A549 (cell line): ENCODE results near the gene ZNF77. TPM values are rescaled to one million over a fixed set of nuclear protein-coding genes. Genes with fewer than 3 reads are reported as not detected.

ENCODE experiments used
- CBX8 ChIP-seq: fragments of 200-600 bp; sonication (generic); IDR thresholded peaks from 2 replicates; pipeline ENCODE4 v1.6.1; 2016
- CEBPB ChIP-seq, 2 experiments: fragments of >200 bp in 1 of 2; sonication (Bioruptor Twin) in 1 of 2; formaldehyde crosslinking in 1 of 2; IDR thresholded peaks; 2 replicates each; pipeline ENCODE4 v1.6.1; 2012 to 2016
- EHF ChIP-seq: fragments of 250-450 bp; sonication (Bioruptor Pico); IDR thresholded peaks from 2 replicates; pipeline ENCODE4 v1.5.0; 2020; ENCODE audit warnings: mild to moderate bottlenecking
- FOSL2 ChIP-seq, 2 experiments: fragments of 450-650 bp in 1 of 2; fragments of >200 bp in 1 of 2; sonication (Bioruptor Twin) in 1 of 2; formaldehyde crosslinking; IDR thresholded peaks; 2 replicates each; pipeline versions ENCODE4 v1.5.0 to v1.6.1; 2016 to 2020; ENCODE audit warnings: mild to moderate bottlenecking in 1 of 2, moderate library complexity in 1 of 2
- GATA3 ChIP-seq: IDR thresholded peaks from 2 replicates; pipeline ENCODE4 v1.6.1; 2012; ENCODE audit warnings: borderline replicate concordance
- HDAC2 ChIP-seq: fragments of 200-600 bp; sonication (generic); IDR thresholded peaks from 2 replicates; pipeline ENCODE4 v1.6.1; 2016
- HOXB13 ChIP-seq: fragments of 250-450 bp; sonication (Bioruptor Pico); IDR thresholded peaks from 2 replicates; pipeline ENCODE4 v1.5.0; 2020; ENCODE audit warnings: low read depth, mild to moderate bottlenecking, moderate library complexity
- HOXB5 ChIP-seq: fragments of 250-450 bp; sonication (Bioruptor Pico); IDR thresholded peaks from 2 replicates; pipeline ENCODE4 v1.5.0; 2020; ENCODE audit warnings: mild to moderate bottlenecking, moderate library complexity
- JUN ChIP-seq, 2 experiments: fragments of >200 bp; sonication (Bioruptor Twin); formaldehyde crosslinking; IDR thresholded peaks; 2 replicates in 1 of 2; 3 replicates in 1 of 2; pipeline ENCODE4 v1.6.1; 2016 to 2017
- KDM1A ChIP-seq: fragments of 200-600 bp; sonication (generic); IDR thresholded peaks from 2 replicates; pipeline ENCODE4 v1.6.1; 2016; ENCODE audit warnings: low read depth, mild to moderate bottlenecking
- KDM5A ChIP-seq: fragments of 200-600 bp; sonication (generic); IDR thresholded peaks from 2 replicates; pipeline ENCODE4 v1.6.1; 2016; ENCODE audit warnings: antibody characterized with exemption, mild to moderate bottlenecking
- MAFK ChIP-seq: fragments of 450-650 bp; IDR thresholded peaks from 2 replicates; pipeline ENCODE4 v1.6.1; 2014; ENCODE audit not compliant: partially characterized antibody
- NFE2L2 ChIP-seq: fragments of 150-350 bp; conservative IDR thresholded peaks from 2 replicates; pipeline ENCODE4 v1.6.1; 2014; ENCODE audit warnings: low read length
- NR3C1 ChIP-seq: fragments of >200 bp; sonication (Bioruptor Twin); formaldehyde crosslinking; IDR thresholded peaks from 3 replicates; pipeline ENCODE4 v1.6.1; 2017
- PHF8 ChIP-seq: fragments of 200-600 bp; sonication (generic); IDR thresholded peaks from 2 replicates; pipeline ENCODE4 v1.6.1; 2016; ENCODE audit warnings: low read depth, mild to moderate bottlenecking, antibody characterized with exemption, moderate library complexity, borderline replicate concordance
- RAD21 ChIP-seq, 2 experiments: fragments of >200 bp in 1 of 2; sonication (Bioruptor Twin) in 1 of 2; formaldehyde crosslinking in 1 of 2; IDR thresholded peaks in 1 of 2; conservative IDR thresholded peaks in 1 of 2; 2 replicates in 1 of 2; 3 replicates in 1 of 2; pipeline ENCODE4 v1.6.1; 2012 to 2018; ENCODE audit warnings: inconsistent platforms in 1 of 2
- RARB ChIP-seq: fragments of 250-450 bp; sonication (Bioruptor Pico); IDR thresholded peaks from 2 replicates; pipeline ENCODE4 v1.8.0; 2021; ENCODE audit warnings: mild to moderate bottlenecking, moderate library complexity
- RCOR1 ChIP-seq: fragments of 150-350 bp; IDR thresholded peaks from 2 replicates; pipeline ENCODE4 v1.6.1; 2014; ENCODE audit warnings: antibody characterized with exemption, low read length, low read depth
- RNF2 ChIP-seq: fragments of 200-600 bp; sonication (generic); IDR thresholded peaks from 2 replicates; pipeline ENCODE4 v1.6.1; 2016; ENCODE audit warnings: low read depth, mild to moderate bottlenecking, antibody characterized with exemption, moderate library complexity, borderline replicate concordance
- SREBF2 ChIP-seq: fragments of 450-650 bp; IDR thresholded peaks from 2 replicates; pipeline ENCODE4 v1.6.1; 2014; ENCODE audit warnings: mild to moderate bottlenecking, moderate library complexity
- TFCP2L1 ChIP-seq: fragments of 250-450 bp; sonication (Bioruptor Pico); IDR thresholded peaks from 2 replicates; pipeline ENCODE4 v1.5.0; 2021; ENCODE audit warnings: mild to moderate bottlenecking
- TP53 ChIP-seq: fragments of 250-450 bp; sonication (Bioruptor Pico); IDR thresholded peaks from 2 replicates; pipeline ENCODE4 v1.5.0; 2021; ENCODE audit warnings: mild to moderate bottlenecking, moderate library complexity
- ZC3H11A ChIP-seq: fragments of 450-650 bp; IDR thresholded peaks from 2 replicates; pipeline ENCODE4 v1.6.1; 2014; ENCODE audit warnings: antibody characterized with exemption, mild to moderate bottlenecking
- ZFP36 ChIP-seq: fragments of 450-650 bp; IDR thresholded peaks from 2 replicates; pipeline ENCODE4 v1.6.1; 2014; ENCODE audit warnings: borderline replicate concordance; ENCODE audit not compliant: partially characterized antibody
- ZSCAN20 ChIP-seq: fragments of 250-450 bp; sonication (Bioruptor Pico); IDR thresholded peaks from 2 replicates; pipeline ENCODE4 v1.8.0; 2022; ENCODE audit warnings: mild to moderate bottlenecking, moderate library complexity
- polyA plus RNA-seq, 4 experiments: library from polyadenylated mRNA; depleted of rRNA in 3 of 4; stranded (reverse); fragments of >200 nt; fragmentation: RNase III in 1 of 4; extraction: RNeasy Plus Mini Kit Qiagen cat#74134 plus additional on column Dnase treatment in 1 of 4; gene quantifications; 2 replicates in 3 of 4; 3 replicates in 1 of 4; pipeline ENCODE4 v1.2.3, GENCODE V29; 2011 to 2017
- TF ChIP-seq, protein P1 (sequence below): IDR thresholded peaks from 2 replicates; pipeline ENCODE4 v1.6.1; 2012; ENCODE audit warnings: low read depth, borderline replicate concordance
- TF ChIP-seq, protein P2 (sequence below): fragments of >200 bp; sonication (Bioruptor Twin); formaldehyde crosslinking; IDR thresholded peaks from 2 replicates; pipeline ENCODE4 v1.6.1; 2016
- TF ChIP-seq, protein P3 (sequence below): fragments of 250-450 bp; sonication (Bioruptor Pico); IDR thresholded peaks from 2 replicates; pipeline ENCODE4 v1.5.0; 2020; ENCODE audit warnings: low read depth, mild to moderate bottlenecking, moderate library complexity
- TF ChIP-seq, protein P4 (sequence below): fragments of 150-350 bp; IDR thresholded peaks from 2 replicates; pipeline ENCODE4 v1.6.1; 2014; ENCODE audit warnings: low read depth, mild to moderate bottlenecking, low read length
- TF ChIP-seq, protein P5 (sequence below): fragments of >200 bp; sonication (Bioruptor Twin); formaldehyde crosslinking; IDR thresholded peaks from 3 replicates; pipeline ENCODE4 v1.5.1; 2016
- TF ChIP-seq, protein P6 (sequence below): fragments of >200 bp; sonication (Bioruptor Twin); formaldehyde crosslinking; IDR thresholded peaks from 3 replicates; pipeline ENCODE4 v1.6.1; 2016
- TF ChIP-seq, protein P7 (sequence below): fragments of 450-650 bp; IDR thresholded peaks from 2 replicates; pipeline ENCODE4 v1.6.1; 2014; ENCODE audit warnings: antibody characterized with exemption
- TF ChIP-seq, protein P8 (sequence below): fragments of 200-600 bp; sonication (generic); IDR thresholded peaks from 2 replicates; pipeline ENCODE4 v1.6.1; 2016; ENCODE audit warnings: antibody characterized with exemption, mild to moderate bottlenecking, moderate library complexity

ZNF77 gene
- polyA plus RNA-seq, 2 of the 4 experiments (the other 2 are of a cell fraction): 1.7 to 3.4 TPM

DNA sequence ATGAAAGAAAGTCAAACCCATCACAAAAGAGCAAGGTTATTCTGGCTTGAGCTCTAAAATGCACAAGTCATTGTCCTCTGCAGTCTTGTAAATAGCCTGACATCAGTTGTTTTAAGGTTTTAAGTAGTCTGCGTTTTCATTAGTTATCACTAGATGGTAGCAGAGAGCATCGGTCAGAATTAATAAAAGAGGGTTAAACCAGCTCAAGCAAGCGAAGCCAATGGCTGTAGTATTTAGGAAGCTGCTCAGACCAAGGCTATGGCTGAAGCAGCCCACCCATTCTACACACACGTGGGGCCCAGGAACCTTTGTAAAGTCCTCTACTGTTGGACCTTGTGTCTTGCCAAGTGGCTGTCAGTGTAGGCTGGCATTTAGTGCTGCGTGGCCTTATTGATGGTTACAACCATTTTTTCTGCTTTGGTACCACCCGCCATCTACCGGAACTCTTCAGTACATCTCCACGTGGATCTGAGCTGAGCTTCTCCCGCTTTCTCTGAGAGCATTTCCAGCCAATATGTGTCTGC lies 57.3 kb downstream of the ZNF77 start (continued):
- TF ChIP-seq, protein P1, sequence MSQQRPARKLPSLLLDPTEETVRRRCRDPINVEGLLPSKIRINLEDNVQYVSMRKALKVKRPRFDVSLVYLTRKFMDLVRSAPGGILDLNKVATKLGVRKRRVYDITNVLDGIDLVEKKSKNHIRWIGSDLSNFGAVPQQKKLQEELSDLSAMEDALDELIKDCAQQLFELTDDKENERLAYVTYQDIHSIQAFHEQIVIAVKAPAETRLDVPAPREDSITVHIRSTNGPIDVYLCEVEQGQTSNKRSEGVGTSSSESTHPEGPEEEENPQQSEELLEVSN: peak; percentile 86; the same call in 1 of the 2 replicates
- no peak for TF ChIP-seq TFCP2L1
- TF ChIP-seq, protein P2, sequence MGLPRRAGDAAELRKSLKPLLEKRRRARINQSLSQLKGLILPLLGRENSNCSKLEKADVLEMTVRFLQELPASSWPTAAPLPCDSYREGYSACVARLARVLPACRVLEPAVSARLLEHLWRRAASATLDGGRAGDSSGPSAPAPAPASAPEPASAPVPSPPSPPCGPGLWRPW: no peak
- TF ChIP-seq EHF (CRISPR knock-in tag): no peak
- TF ChIP-seq HDAC2: no peak
- TF ChIP-seq KDM5A: no peak
- TF ChIP-seq RARB: no peak
- no peak for TF ChIP-seq NFE2L2
- TF ChIP-seq, protein P3, sequence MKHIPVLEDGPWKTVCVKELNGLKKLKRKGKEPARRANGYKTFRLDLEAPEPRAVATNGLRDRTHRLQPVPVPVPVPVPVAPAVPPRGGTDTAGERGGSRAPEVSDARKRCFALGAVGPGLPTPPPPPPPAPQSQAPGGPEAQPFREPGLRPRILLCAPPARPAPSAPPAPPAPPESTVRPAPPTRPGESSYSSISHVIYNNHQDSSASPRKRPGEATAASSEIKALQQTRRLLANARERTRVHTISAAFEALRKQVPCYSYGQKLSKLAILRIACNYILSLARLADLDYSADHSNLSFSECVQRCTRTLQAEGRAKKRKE (CRISPR knock-in tag): no peak
- TF ChIP-seq, protein P4, sequence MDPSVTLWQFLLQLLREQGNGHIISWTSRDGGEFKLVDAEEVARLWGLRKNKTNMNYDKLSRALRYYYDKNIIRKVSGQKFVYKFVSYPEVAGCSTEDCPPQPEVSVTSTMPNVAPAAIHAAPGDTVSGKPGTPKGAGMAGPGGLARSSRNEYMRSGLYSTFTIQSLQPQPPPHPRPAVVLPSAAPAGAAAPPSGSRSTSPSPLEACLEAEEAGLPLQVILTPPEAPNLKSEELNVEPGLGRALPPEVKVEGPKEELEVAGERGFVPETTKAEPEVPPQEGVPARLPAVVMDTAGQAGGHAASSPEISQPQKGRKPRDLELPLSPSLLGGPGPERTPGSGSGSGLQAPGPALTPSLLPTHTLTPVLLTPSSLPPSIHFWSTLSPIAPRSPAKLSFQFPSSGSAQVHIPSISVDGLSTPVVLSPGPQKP: no peak
- no peak for TF ChIP-seq KDM1A
- TF ChIP-seq RNF2: no peak
- TF ChIP-seq TP53 (CRISPR knock-in tag): no peak
- no peak for TF ChIP-seq ZC3H11A
- no peak for TF ChIP-seq HOXB5 (CRISPR knock-in tag)
- TF ChIP-seq GATA3: no peak
- no peak for TF ChIP-seq CEBPB (IDR thresholded peaks at IDR 0.05)
- TF ChIP-seq PHF8: no peak
- TF ChIP-seq, protein P5, sequence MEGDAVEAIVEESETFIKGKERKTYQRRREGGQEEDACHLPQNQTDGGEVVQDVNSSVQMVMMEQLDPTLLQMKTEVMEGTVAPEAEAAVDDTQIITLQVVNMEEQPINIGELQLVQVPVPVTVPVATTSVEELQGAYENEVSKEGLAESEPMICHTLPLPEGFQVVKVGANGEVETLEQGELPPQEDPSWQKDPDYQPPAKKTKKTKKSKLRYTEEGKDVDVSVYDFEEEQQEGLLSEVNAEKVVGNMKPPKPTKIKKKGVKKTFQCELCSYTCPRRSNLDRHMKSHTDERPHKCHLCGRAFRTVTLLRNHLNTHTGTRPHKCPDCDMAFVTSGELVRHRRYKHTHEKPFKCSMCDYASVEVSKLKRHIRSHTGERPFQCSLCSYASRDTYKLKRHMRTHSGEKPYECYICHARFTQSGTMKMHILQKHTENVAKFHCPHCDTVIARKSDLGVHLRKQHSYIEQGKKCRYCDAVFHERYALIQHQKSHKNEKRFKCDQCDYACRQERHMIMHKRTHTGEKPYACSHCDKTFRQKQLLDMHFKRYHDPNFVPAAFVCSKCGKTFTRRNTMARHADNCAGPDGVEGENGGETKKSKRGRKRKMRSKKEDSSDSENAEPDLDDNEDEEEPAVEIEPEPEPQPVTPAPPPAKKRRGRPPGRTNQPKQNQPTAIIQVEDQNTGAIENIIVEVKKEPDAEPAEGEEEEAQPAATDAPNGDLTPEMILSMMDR: peak; percentile 45
- peak; percentile 20; the same call in 1 of the 2 replicates for TF ChIP-seq HOXB13 (CRISPR knock-in tag)
- TF ChIP-seq, protein P6, sequence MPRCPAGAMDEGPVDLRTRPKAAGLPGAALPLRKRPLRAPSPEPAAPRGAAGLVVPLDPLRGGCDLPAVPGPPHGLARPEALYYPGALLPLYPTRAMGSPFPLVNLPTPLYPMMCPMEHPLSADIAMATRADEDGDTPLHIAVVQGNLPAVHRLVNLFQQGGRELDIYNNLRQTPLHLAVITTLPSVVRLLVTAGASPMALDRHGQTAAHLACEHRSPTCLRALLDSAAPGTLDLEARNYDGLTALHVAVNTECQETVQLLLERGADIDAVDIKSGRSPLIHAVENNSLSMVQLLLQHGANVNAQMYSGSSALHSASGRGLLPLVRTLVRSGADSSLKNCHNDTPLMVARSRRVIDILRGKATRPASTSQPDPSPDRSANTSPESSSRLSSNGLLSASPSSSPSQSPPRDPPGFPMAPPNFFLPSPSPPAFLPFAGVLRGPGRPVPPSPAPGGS: no peak
- TF ChIP-seq ZFP36: no peak
- TF ChIP-seq RCOR1: no peak
- no peak for TF ChIP-seq ZSCAN20 (CRISPR knock-in tag)
- TF ChIP-seq, protein P7, sequence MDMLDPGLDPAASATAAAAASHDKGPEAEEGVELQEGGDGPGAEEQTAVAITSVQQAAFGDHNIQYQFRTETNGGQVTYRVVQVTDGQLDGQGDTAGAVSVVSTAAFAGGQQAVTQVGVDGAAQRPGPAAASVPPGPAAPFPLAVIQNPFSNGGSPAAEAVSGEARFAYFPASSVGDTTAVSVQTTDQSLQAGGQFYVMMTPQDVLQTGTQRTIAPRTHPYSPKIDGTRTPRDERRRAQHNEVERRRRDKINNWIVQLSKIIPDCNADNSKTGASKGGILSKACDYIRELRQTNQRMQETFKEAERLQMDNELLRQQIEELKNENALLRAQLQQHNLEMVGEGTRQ: no peak
- no peak for TF ChIP-seq CBX8
- TF ChIP-seq, protein P8, sequence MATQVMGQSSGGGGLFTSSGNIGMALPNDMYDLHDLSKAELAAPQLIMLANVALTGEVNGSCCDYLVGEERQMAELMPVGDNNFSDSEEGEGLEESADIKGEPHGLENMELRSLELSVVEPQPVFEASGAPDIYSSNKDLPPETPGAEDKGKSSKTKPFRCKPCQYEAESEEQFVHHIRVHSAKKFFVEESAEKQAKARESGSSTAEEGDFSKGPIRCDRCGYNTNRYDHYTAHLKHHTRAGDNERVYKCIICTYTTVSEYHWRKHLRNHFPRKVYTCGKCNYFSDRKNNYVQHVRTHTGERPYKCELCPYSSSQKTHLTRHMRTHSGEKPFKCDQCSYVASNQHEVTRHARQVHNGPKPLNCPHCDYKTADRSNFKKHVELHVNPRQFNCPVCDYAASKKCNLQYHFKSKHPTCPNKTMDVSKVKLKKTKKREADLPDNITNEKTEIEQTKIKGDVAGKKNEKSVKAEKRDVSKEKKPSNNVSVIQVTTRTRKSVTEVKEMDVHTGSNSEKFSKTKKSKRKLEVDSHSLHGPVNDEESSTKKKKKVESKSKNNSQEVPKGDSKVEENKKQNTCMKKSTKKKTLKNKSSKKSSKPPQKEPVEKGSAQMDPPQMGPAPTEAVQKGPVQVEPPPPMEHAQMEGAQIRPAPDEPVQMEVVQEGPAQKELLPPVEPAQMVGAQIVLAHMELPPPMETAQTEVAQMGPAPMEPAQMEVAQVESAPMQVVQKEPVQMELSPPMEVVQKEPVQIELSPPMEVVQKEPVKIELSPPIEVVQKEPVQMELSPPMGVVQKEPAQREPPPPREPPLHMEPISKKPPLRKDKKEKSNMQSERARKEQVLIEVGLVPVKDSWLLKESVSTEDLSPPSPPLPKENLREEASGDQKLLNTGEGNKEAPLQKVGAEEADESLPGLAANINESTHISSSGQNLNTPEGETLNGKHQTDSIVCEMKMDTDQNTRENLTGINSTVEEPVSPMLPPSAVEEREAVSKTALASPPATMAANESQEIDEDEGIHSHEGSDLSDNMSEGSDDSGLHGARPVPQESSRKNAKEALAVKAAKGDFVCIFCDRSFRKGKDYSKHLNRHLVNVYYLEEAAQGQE: no peak
- peak in 1 of 2 experiments; percentile 43; a peak in 3 of 5 replicates for TF ChIP-seq RAD21 (conservative IDR thresholded peaks at IDR 0.05 in 1 of 2, IDR thresholded peaks at IDR 0.05 in 1 of 2)
- no peak for TF ChIP-seq NR3C1
- no peak for TF ChIP-seq JUN (IDR thresholded peaks at IDR 0.05)
- no peak for TF ChIP-seq SREBF2
- no peak for TF ChIP-seq FOSL2 (IDR thresholded peaks at IDR 0.05)
- no peak for TF ChIP-seq FOSL2 (CRISPR knock-in tag; IDR thresholded peaks at IDR 0.05)
- peak; percentile 7 for TF ChIP-seq MAFK
